Activated CD4-positive, alpha-beta T cell treated with anti-CD3 and anti-CD28 coated beads, Interleukin-2, amount 10 ng/mL, durations not matched to agents 7 days and 5 days (primary cell): ENCODE data around the gene WDSUB1. TPM values are rescaled to one million over a fixed set of nuclear protein-coding genes. Genes with fewer than 3 reads are reported as not detected.

Source experiments
- CTCF ChIA-PET: fragments of 350-600 bp; sonication (Branson Sonifier 250); formaldehyde crosslinking; loops from one replicate; lab custom pipeline; 2021; ENCODE audit warnings: antibody characterized with exemption; lab: Charles Lee
- POLR2A ChIA-PET: fragments of 350-600 bp; sonication (Branson Sonifier 250); formaldehyde crosslinking; loops from one replicate; lab custom pipeline; 2021; ENCODE audit warnings: antibody characterized with exemption; lab: Charles Lee
- DNase-seq: peaks from one replicate; pipeline ENCODE4 v3.0.0-alpha.2; 2020
- H3K27ac Mint-ChIP-seq: one replicate; pipeline ENCODE4 v1.8.0; 2021; ENCODE audit warnings: mild to moderate bottlenecking, moderate library complexity, mixed read lengths
- H3K27me3 Mint-ChIP-seq: one replicate; pipeline ENCODE4 v1.8.0; 2021; ENCODE audit warnings: mixed read lengths
- H3K36me3 Mint-ChIP-seq: one replicate; pipeline ENCODE4 v1.8.0; 2021; ENCODE audit warnings: low read depth, mixed read lengths
- H3K4me1 Mint-ChIP-seq: one replicate; pipeline ENCODE4 v1.8.0; 2021; ENCODE audit warnings: mixed read lengths
- H3K4me3 Mint-ChIP-seq: one replicate; pipeline ENCODE4 v1.8.0; 2021; ENCODE audit warnings: mild to moderate bottlenecking, moderate library complexity, mixed read lengths
- H3K9me3 Mint-ChIP-seq: one replicate; pipeline ENCODE4 v1.8.0; 2021; ENCODE audit warnings: mixed read lengths
- total RNA-seq, 2 experiments: library from RNA; stranded (reverse); gene quantifications; one replicate each; pipeline ENCODE4 v1.2.3, GENCODE V29; 2021

WDSUB1 gene
- total RNA-seq, 2 experiments from 2014 or later, result 5.8 to 6.1 TPM

GRCh38 chr2:159256159-159256558 is 30.3 kb downstream of the WDSUB1 start:
- CTCF ChIA-PET, result no interaction called here
- DNase-seq, result no peak
- no peak overlapping the region for H3K27ac Mint-ChIP-seq

GRCh38 chr2:159252905-159253304 is 33.6 kb downstream of the WDSUB1 start:
- CTCF ChIA-PET, result no interaction called here
- Mint-ChIP-seq H3K27ac (no peak overlapping the region), H3K9me3 (no peaks in the 10 kb centered on the region), H3K4me1 (peaks cover 2% of the 10 kb centered on the region), H3K27me3 (no peaks in the 10 kb centered on the region), H3K4me3 (no peak overlapping the region), H3K36me3 (peaks cover 14% of the 10 kb centered on the region)
- DNase-seq, result no peak
- POLR2A ChIA-PET, result no interaction called here

More at GRCh38 chr2:159256159-159256558, 30.3 kb downstream of the WDSUB1 start:
- Mint-ChIP-seq H3K4me1 (no peaks in the 10 kb centered on the region), H3K4me3 (no peak overlapping the region), H3K36me3 (peaks cover 7% of the 10 kb centered on the region), H3K27me3 (no peaks in the 10 kb centered on the region), H3K9me3 (no peaks in the 10 kb centered on the region)
- POLR2A ChIA-PET, result no interaction called here

GRCh38 chr2:159251296-159252173 is 35.0 kb downstream of the WDSUB1 start:
- ChIA-PET CTCF (interaction anchor here (1.1 kb wide), 1 partner anchor 17 kb away, joined by 5 read pairs; no protein-coding TSS in a partner anchor), POLR2A (no interaction called here)
- Mint-ChIP-seq H3K27ac (no peak overlapping the region), H3K4me3 (no peak overlapping the region), H3K4me1 (peaks cover 2% of the 10 kb centered on the region), H3K9me3 (peaks cover 8% of the 10 kb centered on the region), H3K36me3 (peaks cover 18% of the 10 kb centered on the region), H3K27me3 (no peaks in the 10 kb centered on the region)
- no peak for DNase-seq

GRCh38 chr2:159249990-159250715 is 36.4 kb downstream of the WDSUB1 start:
- POLR2A ChIA-PET, result no interaction called here
- Mint-ChIP-seq H3K27me3 (no peaks in the 10 kb centered on the region), H3K27ac (no peak overlapping the region), H3K4me1 (peaks cover 2% of the 10 kb centered on the region), H3K9me3 (peaks cover 8% of the 10 kb centered on the region), H3K36me3 (peaks cover 21% of the 10 kb centered on the region), H3K4me3 (no peak overlapping the region)
- no peak for DNase-seq
- CTCF ChIA-PET, result interaction anchor here (1.0 kb wide), 1 partner anchor 18 kb away, joined by 3 read pairs; no protein-coding TSS in a partner anchor

- DNase-seq, result no peak
- no peaks in the 10 kb centered on the region for H3K27me3 Mint-ChIP-seq
- H3K9me3 Mint-ChIP-seq, result peaks cover 8% of the 10 kb centered on the region
- peaks cover 26% of the 10 kb centered on the region for H3K36me3 Mint-ChIP-seq
- H3K4me3 Mint-ChIP-seq, result no peak overlapping the region
- H3K27ac Mint-ChIP-seq, result no peak overlapping the region
- CTCF ChIA-PET, result interaction anchor here (0.7 to 1.5 kb wide), 2 partner anchors 25 to 44 kb away, joined by 3 read pairs; no protein-coding TSS in a partner anchor
- POLR2A ChIA-PET, result no interaction called here
- H3K4me1 Mint-ChIP-seq, result peaks cover 2% of the 10 kb centered on the region
These were observed 40.0 kb downstream of the WDSUB1 start for GRCh38 chr2:159246325-159246988.

- POLR2A ChIA-PET, result no interaction called here
- CTCF ChIA-PET, result no interaction called here
- peaks cover 8% of the 10 kb centered on the region for H3K9me3 Mint-ChIP-seq
- no peak overlapping the region for H3K4me3 Mint-ChIP-seq
- peaks cover 23% of the 10 kb centered on the region for H3K36me3 Mint-ChIP-seq
- no peak overlapping the region for H3K27ac Mint-ChIP-seq
- no peaks in the 10 kb centered on the region for H3K4me1 Mint-ChIP-seq
- H3K27me3 Mint-ChIP-seq, result no peaks in the 10 kb centered on the region
- no peak for DNase-seq
These were observed 43.0 kb downstream of the WDSUB1 start for GRCh38 chr2:159243529-159243928.

GRCh38 chr2:159234868-159235267 is 51.6 kb downstream of the WDSUB1 start:
- H3K4me1 Mint-ChIP-seq, result no peaks in the 10 kb centered on the region
- no peak for DNase-seq
- ChIA-PET POLR2A (no interaction called here), CTCF (interaction anchor here (1.5 kb wide), 1 partner anchor 17 kb away, joined by 5 read pairs; no protein-coding TSS in a partner anchor)
- H3K36me3 Mint-ChIP-seq, result peaks cover 10% of the 10 kb centered on the region
- no peaks in the 10 kb centered on the region for H3K27me3 Mint-ChIP-seq
- no peaks in the 10 kb centered on the region for H3K9me3 Mint-ChIP-seq
- no peak overlapping the region for H3K4me3 Mint-ChIP-seq
- H3K27ac Mint-ChIP-seq, result no peak overlapping the region

GRCh38 chr2:159232456-159233170 is 53.9 kb downstream of the WDSUB1 start:
- H3K27me3 Mint-ChIP-seq, result no peaks in the 10 kb centered on the region
- peaks cover 4% of the 10 kb centered on the region for H3K36me3 Mint-ChIP-seq
- DNase-seq, result no peak
- H3K4me1 Mint-ChIP-seq, result peaks cover 8% of the 10 kb centered on the region
- ChIA-PET POLR2A (no interaction called here), CTCF (interaction anchor here (0.6 kb wide), 1 partner anchor 87 kb away, joined by 3 read pairs; no protein-coding TSS in a partner anchor)
- H3K27ac Mint-ChIP-seq, result no peak overlapping the region
- H3K9me3 Mint-ChIP-seq, result no peaks in the 10 kb centered on the region
- no peak overlapping the region for H3K4me3 Mint-ChIP-seq

- Mint-ChIP-seq H3K4me3 (no peak overlapping the region), H3K4me1 (peaks cover 23% of the 10 kb centered on the region), H3K36me3 (no peaks in the 10 kb centered on the region), H3K27ac (no peak overlapping the region), H3K27me3 (no peaks in the 10 kb centered on the region), H3K9me3 (no peaks in the 10 kb centered on the region)
- DNase-seq, result no peak
- ChIA-PET POLR2A (no interaction called here), CTCF (no interaction called here)
These were observed 56.2 kb downstream of the WDSUB1 start for GRCh38 chr2:159230145-159230877.

- POLR2A ChIA-PET, result no interaction called here
- Mint-ChIP-seq H3K4me1 (peaks cover 23% of the 10 kb centered on the region), H3K4me3 (no peak overlapping the region), H3K27me3 (no peaks in the 10 kb centered on the region), H3K27ac (no peak overlapping the region), H3K9me3 (no peaks in the 10 kb centered on the region), H3K36me3 (no peaks in the 10 kb centered on the region)
- CTCF ChIA-PET, result no interaction called here
- DNase-seq, result no peak
These were observed 56.9 kb downstream of the WDSUB1 start for GRCh38 chr2:159229476-159230144.

GRCh38 chr2:159228081-159228581 is 58.4 kb downstream of the WDSUB1 start:
- Mint-ChIP-seq H3K4me1 (peaks cover 26% of the 10 kb centered on the region), H3K36me3 (no peaks in the 10 kb centered on the region), H3K27me3 (no peaks in the 10 kb centered on the region), H3K4me3 (no peak overlapping the region), H3K9me3 (no peaks in the 10 kb centered on the region), H3K27ac (no peak overlapping the region)
- DNase-seq, result no peak
- ChIA-PET CTCF (no interaction called here), POLR2A (no interaction called here)
